Heart left ventricle (tissue), 13 donors: Measurements from ENCODE around the gene SDHB.

Experiments
- CTCF ChIP-seq, 12 donors: fragments of 200-600 bp; sonication (generic) in 4 of 12; IDR thresholded peaks; one replicate each; pipeline versions ENCODE4 v1.5.0 to v1.8.0; 2018 to 2022; ENCODE audit warnings: antibody characterized with exemption in 12 of 12, mild to moderate bottlenecking in 5 of 12
- POLR2A ChIP-seq, 2 donors: fragments of 450-650 bp; IDR thresholded peaks; one replicate each; pipeline ENCODE4 v1.6.1; 2017; ENCODE audit warnings: antibody characterized with exemption in 2 of 2, mild to moderate bottlenecking in 2 of 2, moderate library complexity in 2 of 2
- donor health status: ischemic (EF 13 %, LVEDD 7.1; RV severe dilation, severe dysfunction).
- donor health status: DM: no; HTN: yes; CAD: no.
- donor health status: DM: no; HTN: no; CAD: no.
- donor health status: ischemic (EF 25% LVEDD 6.9; RV normal size, moderate dysfunction).
- donor health status: ischemic (EF 25% LVEDD 5.7; RV mildly dilated, moderate dysfunction).
- donor health status: ischemic (EF 35%, LVEDD 5.7; RV mildly dilated, moderate dysfunction).
- donor health status: nonischemic (EF 11% LVEDD 7.7; RV severe dilation, severe dysfunction).
- donor health status: DM: yes; HTN: yes; CAD: no.
- donor health status: PGD.
- donor health status: ischemic (EF 29% LVEDD 5.4; RV normal size, mild dysfunction).
- donor health status: nonischemic (EF 23%, LVEDD 6.1; RV moderate dilation, normal function).

DNA sequence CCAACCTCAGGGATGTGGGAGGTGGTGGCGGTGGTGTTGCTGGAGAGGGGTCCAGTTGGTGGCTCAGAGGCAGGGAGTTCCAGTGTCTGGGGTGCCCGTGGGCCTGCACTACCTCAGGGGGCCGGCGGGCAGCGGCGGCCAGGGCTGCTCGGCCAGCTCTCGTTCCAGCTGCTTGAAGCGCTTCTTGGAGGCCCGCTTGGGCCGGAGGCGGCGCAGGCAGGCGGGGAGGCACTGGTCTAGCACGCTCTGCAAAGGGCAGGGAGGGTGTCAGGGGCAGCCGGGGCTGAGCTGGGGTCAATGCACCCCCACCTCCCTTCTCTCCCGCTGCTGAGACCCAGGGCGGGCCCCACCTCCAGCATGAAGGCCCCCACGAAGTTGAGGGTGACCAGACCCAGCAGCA, 67.7 kb downstream of the SDHB start:
- TF ChIP-seq CTCF (IDR thresholded peaks at IDR 0.05) (no peak), POLR2A (IDR thresholded peaks at IDR 0.05) (no peak)
